GM23248 (cell line): ENCODE data around the gene CELSR3.

Source experiments
- EZH2 ChIP-seq: fragments of 200-600 bp; sonication (generic); IDR thresholded peaks from 2 replicates; pipeline ENCODE4 v1.6.1; 2018; ENCODE audit warnings: antibody characterized with exemption, mild to moderate bottlenecking; ENCODE audit not compliant: insufficient read depth, poor library complexity, severe bottlenecking
- EZH2phosphoT487 ChIP-seq: fragments of 200-600 bp; sonication (generic); IDR thresholded peaks from 2 replicates; pipeline ENCODE4 v1.6.1; 2018; ENCODE audit warnings: antibody characterized with exemption, moderate library complexity, mild to moderate bottlenecking, low read depth; ENCODE audit not compliant: insufficient read depth

- TF ChIP-seq EZH2phosphoT487, result no peak
- no peak for TF ChIP-seq EZH2
Observed at GRCh38 chr3:48696601-48697000, 33.9 kb upstream of the CELSR3 start.
